ENCODE data around the gene GNG7. TPM values are rescaled to one million over a fixed set of nuclear protein-coding genes. Genes with fewer than 3 reads are reported as not detected.

The GNG7 gene
- total RNA-seq, 4 donors from 2014 or later = 0.57 to 3.8 (median 1.6) TPM

- WGBS, 2 donors = 45 to 78% methylated on average over 5 to 6 of the region's 8 CpGs
- intact Hi-C loops (cut with DNase I) = loop anchor here (5.0 kb wide), 1 partner anchor 44 kb away; no protein-coding TSS in a partner anchor
- H3K36me3 ChIP-seq = no peaks in the 10 kb centered on the region
- H3K9me3 ChIP-seq = no peaks in the 10 kb centered on the region
- H3K4me1 ChIP-seq = peaks cover 50 to 76% (median 56%) of the 10 kb centered on the region in 3 donors
- H3K27me3 ChIP-seq = peaks cover 0 to 20% (median 0%) of the 10 kb centered on the region in 4 donors
- no peak for DNase-seq
- H3K27ac ChIP-seq = no peak overlapping the region
- no peak overlapping the region for H3K4me3 ChIP-seq
- TF ChIP-seq POLR2A (IDR thresholded peaks at IDR 0.05) (no peak), CTCF (IDR thresholded peaks at IDR 0.05) (no peak)
These were observed 209.6 kb downstream of the GNG7 start for GRCh38 chr19:2492870-2493269.

GRCh38 chr19:2491130-2491801 lies 211.2 kb downstream of the GNG7 start:
- H3K4me1 ChIP-seq = peaks cover 50 to 78% (median 56%) of the 10 kb centered on the region in 3 donors

GRCh38 chr19:2490659-2491058 lies 211.8 kb downstream of the GNG7 start:
- TF ChIP-seq CTCF (IDR thresholded peaks at IDR 0.05) (no peak), POLR2A (IDR thresholded peaks at IDR 0.05) (no peak)
- Histone ChIP-seq H3K27me3 (peaks cover 0 to 20% (median 0%) of the 10 kb centered on the region in 4 donors), H3K36me3 (no peaks in the 10 kb centered on the region), H3K27ac (peak overlapping the region; percentile 57 to 84 (median 68)), H3K4me1 (peaks cover 45 to 72% (median 52%) of the 10 kb centered on the region in 3 donors), H3K9me3 (no peaks in the 10 kb centered on the region), H3K4me3 (no peak overlapping the region)
- WGBS, 2 donors = 32 to 52% methylated on average over 5 of the region's 7 CpGs
- DNase-seq = no peak
- intact Hi-C loops (cut with DNase I) = loop anchor here (5.0 kb wide), 1 partner anchor 47 kb away; no protein-coding TSS in a partner anchor

More at GRCh38 chr19:2491130-2491801, 211.2 kb downstream of the GNG7 start:
- Histone ChIP-seq H3K9me3 (no peaks in the 10 kb centered on the region), H3K4me3 (no peak overlapping the region), H3K36me3 (no peaks in the 10 kb centered on the region), H3K27me3 (peaks cover 0 to 20% (median 0%) of the 10 kb centered on the region in 4 donors), H3K27ac (peak overlapping the region; percentile 57 to 84 (median 68))
- intact Hi-C loops (cut with DNase I) = loop anchor here (5.0 kb wide), 1 partner anchor 46 kb away; no protein-coding TSS in a partner anchor
- 19 to 43% methylated on average over 10 to 18 of the region's 23 CpGs for WGBS, 2 donors
- TF ChIP-seq CTCF (IDR thresholded peaks at IDR 0.05) (no peak), POLR2A (IDR thresholded peaks at IDR 0.05) (no peak)
- DNase-seq = no peak

GRCh38 chr19:2488942-2489731 lies 213.4 kb downstream of the GNG7 start:
- Histone ChIP-seq H3K36me3 (no peaks in the 10 kb centered on the region), H3K9me3 (no peaks in the 10 kb centered on the region), H3K27ac (peak overlapping the region; percentile 52 to 73 (median 64)), H3K4me1 (peaks cover 32 to 56% (median 40%) of the 10 kb centered on the region in 3 donors), H3K4me3 (peak overlapping the region; percentile 22 to 70 (median 46)), H3K27me3 (peaks cover 0 to 20% (median 0%) of the 10 kb centered on the region in 4 donors)
- WGBS, 2 donors = 5 to 26% methylated on average over 5 to 17 of the region's 78 CpGs
- TF ChIP-seq CTCF (IDR thresholded peaks at IDR 0.05) (peak in 1 of 6 experiments; percentile 32), POLR2A (IDR thresholded peaks at IDR 0.05) (no peak)
- intact Hi-C loops (cut with DNase I) = no loop called here
- no peak for DNase-seq
